HL-60 (cell line): ENCODE results near the gene SLC6A20.

Source experiments
- POLR2AphosphoS5 ChIP-seq: IDR thresholded peaks from 2 replicates; pipeline ENCODE4 v1.6.1; 2012; ENCODE audit warnings: low read depth
- TF ChIP-seq, protein P1 (sequence below): IDR thresholded peaks from one replicate; pipeline ENCODE4 v1.5.1; 2011; ENCODE audit warnings: low read length, control low read depth, inconsistent platforms; ENCODE audit not compliant: insufficient read depth
- TF ChIP-seq, protein P2 (sequence below): IDR thresholded peaks from 2 replicates; pipeline ENCODE4 v1.6.1; 2012; ENCODE audit warnings: low read depth; ENCODE audit not compliant: insufficient replicate concordance

DNA sequence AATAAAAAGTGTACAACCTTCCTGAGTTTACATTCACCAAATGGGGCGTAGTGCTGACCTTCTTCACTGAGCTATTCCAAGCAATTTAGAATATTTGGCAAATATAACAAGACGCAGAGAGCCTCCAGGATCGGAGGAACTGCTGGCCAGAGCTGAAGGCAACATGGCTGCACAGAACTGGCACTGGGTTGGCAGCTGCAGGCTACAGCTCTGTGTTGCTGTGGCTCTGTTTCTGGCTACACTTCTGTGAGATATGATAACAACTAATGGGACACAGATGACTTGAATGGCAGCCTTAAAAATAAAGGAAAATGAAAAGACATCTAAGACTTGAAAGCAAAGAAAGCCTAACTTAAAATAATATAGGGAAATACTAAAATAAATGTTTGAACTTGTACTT lies 10.8 kb upstream of the SLC6A20 start:
- TF ChIP-seq, protein P1, sequence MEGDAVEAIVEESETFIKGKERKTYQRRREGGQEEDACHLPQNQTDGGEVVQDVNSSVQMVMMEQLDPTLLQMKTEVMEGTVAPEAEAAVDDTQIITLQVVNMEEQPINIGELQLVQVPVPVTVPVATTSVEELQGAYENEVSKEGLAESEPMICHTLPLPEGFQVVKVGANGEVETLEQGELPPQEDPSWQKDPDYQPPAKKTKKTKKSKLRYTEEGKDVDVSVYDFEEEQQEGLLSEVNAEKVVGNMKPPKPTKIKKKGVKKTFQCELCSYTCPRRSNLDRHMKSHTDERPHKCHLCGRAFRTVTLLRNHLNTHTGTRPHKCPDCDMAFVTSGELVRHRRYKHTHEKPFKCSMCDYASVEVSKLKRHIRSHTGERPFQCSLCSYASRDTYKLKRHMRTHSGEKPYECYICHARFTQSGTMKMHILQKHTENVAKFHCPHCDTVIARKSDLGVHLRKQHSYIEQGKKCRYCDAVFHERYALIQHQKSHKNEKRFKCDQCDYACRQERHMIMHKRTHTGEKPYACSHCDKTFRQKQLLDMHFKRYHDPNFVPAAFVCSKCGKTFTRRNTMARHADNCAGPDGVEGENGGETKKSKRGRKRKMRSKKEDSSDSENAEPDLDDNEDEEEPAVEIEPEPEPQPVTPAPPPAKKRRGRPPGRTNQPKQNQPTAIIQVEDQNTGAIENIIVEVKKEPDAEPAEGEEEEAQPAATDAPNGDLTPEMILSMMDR: no peak
- no peak for TF ChIP-seq POLR2AphosphoS5
- TF ChIP-seq, protein P2, sequence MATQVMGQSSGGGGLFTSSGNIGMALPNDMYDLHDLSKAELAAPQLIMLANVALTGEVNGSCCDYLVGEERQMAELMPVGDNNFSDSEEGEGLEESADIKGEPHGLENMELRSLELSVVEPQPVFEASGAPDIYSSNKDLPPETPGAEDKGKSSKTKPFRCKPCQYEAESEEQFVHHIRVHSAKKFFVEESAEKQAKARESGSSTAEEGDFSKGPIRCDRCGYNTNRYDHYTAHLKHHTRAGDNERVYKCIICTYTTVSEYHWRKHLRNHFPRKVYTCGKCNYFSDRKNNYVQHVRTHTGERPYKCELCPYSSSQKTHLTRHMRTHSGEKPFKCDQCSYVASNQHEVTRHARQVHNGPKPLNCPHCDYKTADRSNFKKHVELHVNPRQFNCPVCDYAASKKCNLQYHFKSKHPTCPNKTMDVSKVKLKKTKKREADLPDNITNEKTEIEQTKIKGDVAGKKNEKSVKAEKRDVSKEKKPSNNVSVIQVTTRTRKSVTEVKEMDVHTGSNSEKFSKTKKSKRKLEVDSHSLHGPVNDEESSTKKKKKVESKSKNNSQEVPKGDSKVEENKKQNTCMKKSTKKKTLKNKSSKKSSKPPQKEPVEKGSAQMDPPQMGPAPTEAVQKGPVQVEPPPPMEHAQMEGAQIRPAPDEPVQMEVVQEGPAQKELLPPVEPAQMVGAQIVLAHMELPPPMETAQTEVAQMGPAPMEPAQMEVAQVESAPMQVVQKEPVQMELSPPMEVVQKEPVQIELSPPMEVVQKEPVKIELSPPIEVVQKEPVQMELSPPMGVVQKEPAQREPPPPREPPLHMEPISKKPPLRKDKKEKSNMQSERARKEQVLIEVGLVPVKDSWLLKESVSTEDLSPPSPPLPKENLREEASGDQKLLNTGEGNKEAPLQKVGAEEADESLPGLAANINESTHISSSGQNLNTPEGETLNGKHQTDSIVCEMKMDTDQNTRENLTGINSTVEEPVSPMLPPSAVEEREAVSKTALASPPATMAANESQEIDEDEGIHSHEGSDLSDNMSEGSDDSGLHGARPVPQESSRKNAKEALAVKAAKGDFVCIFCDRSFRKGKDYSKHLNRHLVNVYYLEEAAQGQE: no peak
